SK-N-SH treated with all-trans-retinoic acid at 6 μM for 48 hours (cell line): ENCODE results near the gene DSP.

Source experiments
- ARNTL ChIP-seq: fragments of 450-650 bp; formaldehyde crosslinking; IDR thresholded peaks from 2 replicates; pipeline ENCODE4 v1.5.0; 2020; ENCODE audit warnings: low read depth, mild to moderate bottlenecking, moderate library complexity, borderline replicate concordance
- CREB5 ChIP-seq: fragments of 250-450 bp; sonication (Bioruptor Pico); IDR thresholded peaks from 2 replicates; pipeline ENCODE4 v1.5.1; 2020; ENCODE audit warnings: low read depth, mild to moderate bottlenecking, moderate library complexity
- OSR1 ChIP-seq: fragments of 250-450 bp; sonication (Bioruptor Pico); IDR thresholded peaks from 2 replicates; pipeline ENCODE4 v1.8.0; 2022; ENCODE audit warnings: moderate library complexity, mild to moderate bottlenecking, inconsistent platforms
- RARB ChIP-seq: fragments of 250-450 bp; sonication (Bioruptor Pico); IDR thresholded peaks from 2 replicates; pipeline ENCODE4 v1.8.0; 2021; ENCODE audit warnings: mild to moderate bottlenecking, moderate library complexity
- SNAI2 ChIP-seq: fragments of 250-450 bp; sonication (Bioruptor Pico); IDR thresholded peaks from 2 replicates; pipeline ENCODE4 v1.5.0; 2020; ENCODE audit warnings: mild to moderate bottlenecking, moderate library complexity
- ZFP3 ChIP-seq: fragments of 250-450 bp; sonication (Bioruptor Pico); IDR thresholded peaks from 2 replicates; pipeline ENCODE4 v1.5.0; 2020; ENCODE audit warnings: mild to moderate bottlenecking, moderate library complexity
- ZFP30 ChIP-seq: fragments of 450-650 bp; formaldehyde crosslinking; IDR thresholded peaks from 2 replicates; pipeline ENCODE4 v1.5.0; 2022; ENCODE audit warnings: mild to moderate bottlenecking, moderate library complexity
- ZNF565 ChIP-seq: fragments of 450-650 bp; formaldehyde crosslinking; conservative IDR thresholded peaks from 2 replicates; pipeline ENCODE4 v1.5.0; 2020; ENCODE audit warnings: low read depth, mild to moderate bottlenecking, moderate library complexity

GRCh38 chr6:7556394-7557106 lies 15.1 kb downstream of the DSP start:
- TF ChIP-seq OSR1 (CRISPR knock-in tag) (no peak), RARB (CRISPR knock-in tag) (no peak), SNAI2 (CRISPR knock-in tag) (no peak), ARNTL (CRISPR knock-in tag) (no peak), ZFP3 (CRISPR knock-in tag) (no peak), ZNF565 (CRISPR knock-in tag) (no peak), ZFP30 (no peak), CREB5 (CRISPR knock-in tag) (no peak)
